ENCODE results near the gene GNAT1.

GRCh38 chr3:50193286-50193685 is 1.9 kb downstream of the GNAT1 start:
- no peak for TF ChIP-seq CTCF (IDR thresholded peaks at IDR 0.05)
- TF ChIP-seq ZFX (IDR thresholded peaks at IDR 0.05; ENCODE audit: borderline replicate concordance): no peak

Data from 22Rv1 (cell line).